Spinal cord (tissue), 10 donors: ENCODE results near the gene MARCHF9. TPM values are rescaled to one million over a fixed set of nuclear protein-coding genes. Genes with fewer than 3 reads are reported as not detected.
"Not testable (repeated sequence)": the region's sequence is repeated elsewhere in the genome, so short reads cannot be mapped to it uniquely, and the experiment has no call there.

Experiments used
- DNase-seq, 6 donors: peaks; one replicate each; pipeline versions ENCODE4 v3.0.0 to v3.0.0-alpha.2; 2013 to 2015; ENCODE audit warnings: low spot score in 6 of 6, low read depth in 4 of 6
- H3K27ac ChIP-seq: one replicate; pipeline ENCODE4 v1.5.1; 2013; ENCODE audit warnings: low read depth, low read length, control low read depth
- H3K27me3 ChIP-seq: one replicate; pipeline ENCODE4 v1.6.1; 2013; ENCODE audit warnings: low read length; ENCODE audit not compliant: control insufficient read depth, insufficient read depth
- H3K36me3 ChIP-seq: one replicate; pipeline ENCODE4 v1.6.1; 2013; ENCODE audit warnings: low read length; ENCODE audit not compliant: control insufficient read depth, insufficient read depth
- H3K4me1 ChIP-seq: one replicate; pipeline ENCODE4 v1.6.1; 2013; ENCODE audit warnings: low read length; ENCODE audit not compliant: control insufficient read depth, insufficient read depth
- H3K4me3 ChIP-seq: one replicate; pipeline ENCODE4 v1.5.1; 2013; ENCODE audit warnings: low read depth, low read length, control low read depth
- H3K9me3 ChIP-seq: one replicate; pipeline ENCODE4 v1.6.1; 2013; ENCODE audit warnings: low read length; ENCODE audit not compliant: control insufficient read depth, insufficient read depth
- WGBS: methylation state at CpG from one replicate; pipeline ENCODE4 v1.1.5; 2013; ENCODE audit warnings: missing lambda C conversion rate; ENCODE audit not compliant: insufficient coverage; 5-methylcytosine and 5-hydroxymethylcytosine counted together
- polyA plus RNA-seq, 2 donors: library from polyadenylated mRNA; unstranded; fragments of 120-200 nt; gene quantifications; one replicate each; pipeline ENCODE4 v1.2.1, GENCODE V29; 2013; ENCODE audit not compliant: insufficient read length in 2 of 2
- total RNA-seq, 2 donors: library from RNA; depleted of rRNA in 1 of 2; stranded (reverse); fragments of 120-200 nt in 1 of 2; fragments of >200 nt in 1 of 2; gene quantifications; one replicate each; pipeline versions ENCODE4 v1.2.3 to v1.2.4, GENCODE V29; 2013 to 2014
- donor health status: healthy.

MARCHF9 gene
- total and polyA plus RNA-seq, 4 donors = 13.0 to 47.7 (median 28.4) TPM

DNA sequence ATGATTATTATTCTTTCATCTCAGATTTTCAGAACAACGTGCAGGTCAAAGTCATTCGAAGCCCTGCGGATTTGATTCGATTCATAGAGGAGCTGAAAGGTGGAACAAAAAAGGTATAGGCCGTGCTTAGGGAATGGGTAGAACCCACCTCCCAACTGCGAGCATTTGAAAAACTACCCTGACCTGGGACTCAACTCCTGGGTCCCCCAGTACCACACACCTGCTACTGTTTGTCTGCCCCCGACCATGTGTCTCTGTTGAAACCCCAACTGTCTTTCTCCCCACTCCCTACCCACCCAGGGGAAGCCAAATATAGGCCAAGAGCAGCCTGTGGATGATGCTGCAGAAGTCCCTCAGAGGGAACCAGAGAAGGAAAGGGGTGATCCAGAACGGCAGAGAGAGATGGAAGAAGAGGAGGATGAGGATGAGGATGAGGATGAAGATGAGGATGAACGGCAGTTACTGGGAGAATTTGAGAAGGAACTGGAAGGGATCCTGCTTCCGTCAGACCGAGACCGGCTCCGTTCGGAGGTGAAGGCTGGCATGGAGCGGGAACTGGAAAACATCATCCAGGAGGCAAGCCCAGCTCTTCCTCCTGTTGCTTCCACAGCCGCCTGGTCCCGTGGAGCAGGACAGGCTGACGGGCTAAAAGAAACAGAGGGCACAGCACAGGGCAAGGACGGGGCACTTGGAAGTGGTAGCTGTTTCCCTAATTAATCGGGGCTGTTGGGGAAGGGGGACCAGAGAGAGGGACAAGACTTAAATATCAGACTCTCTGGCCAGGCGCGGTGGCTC, 36.9 kb upstream of the MARCHF9 start:
- 96% methylated on average over 15 of the region's 22 CpGs for WGBS
- no peaks in the 10 kb centered on the region for H3K9me3 ChIP-seq
- H3K36me3 ChIP-seq = peaks cover 76% of the 10 kb centered on the region
- H3K27me3 ChIP-seq = no peaks in the 10 kb centered on the region
- H3K4me3 ChIP-seq = no peak overlapping the region
- H3K4me1 ChIP-seq = peaks cover 3% of the 10 kb centered on the region
- no peak overlapping the region for H3K27ac ChIP-seq
- no peak for DNase-seq

GRCh38 chr12:57718641-57719528, 36.0 kb upstream of the MARCHF9 start:
- Histone ChIP-seq H3K4me3 (no peak overlapping the region), H3K4me1 (no peaks in the 10 kb centered on the region), H3K36me3 (peaks cover 71% of the 10 kb centered on the region), H3K27ac (no peak overlapping the region), H3K9me3 (no peaks in the 10 kb centered on the region), H3K27me3 (no peaks in the 10 kb centered on the region)
- DNase-seq = no peak
- over 99% methylated on average over 12 of the region's 15 CpGs for WGBS

GRCh38 chr12:57719777-57720605, 34.9 kb upstream of the MARCHF9 start:
- WGBS = 96% methylated on average over 15 of the region's 20 CpGs
- H3K27ac ChIP-seq = no peak overlapping the region
- H3K9me3 ChIP-seq = no peaks in the 10 kb centered on the region
- no peaks in the 10 kb centered on the region for H3K4me1 ChIP-seq
- peaks cover 5% of the 10 kb centered on the region for H3K27me3 ChIP-seq
- no peak for DNase-seq
- H3K4me3 ChIP-seq = no peak overlapping the region
- H3K36me3 ChIP-seq = peaks cover 63% of the 10 kb centered on the region

GRCh38 chr12:57720606-57721595, 34.0 kb upstream of the MARCHF9 start:
- WGBS = 85% methylated on average over 4 of the region's 11 CpGs
- H3K27me3 ChIP-seq = peaks cover 8% of the 10 kb centered on the region
- no peak overlapping the region for H3K4me3 ChIP-seq
- no peak overlapping the region for H3K27ac ChIP-seq
- H3K4me1 ChIP-seq = peaks cover 7% of the 10 kb centered on the region
- peaks cover 63% of the 10 kb centered on the region for H3K36me3 ChIP-seq
- no peaks in the 10 kb centered on the region for H3K9me3 ChIP-seq
- no peak for DNase-seq

- 100% methylated on average over 8 of the region's 16 CpGs for WGBS
- not testable (repeated sequence) for H3K4me3 ChIP-seq, H3K27ac ChIP-seq, H3K9me3 ChIP-seq, DNase-seq
- Histone ChIP-seq H3K27me3 (peaks cover 16% of the 10 kb centered on the region), H3K4me1 (peaks cover 17% of the 10 kb centered on the region), H3K36me3 (peaks cover 60% of the 10 kb centered on the region)
These were observed 32.9 kb upstream of the MARCHF9 start for GRCh38 chr12:57721846-57722608.

DNA sequence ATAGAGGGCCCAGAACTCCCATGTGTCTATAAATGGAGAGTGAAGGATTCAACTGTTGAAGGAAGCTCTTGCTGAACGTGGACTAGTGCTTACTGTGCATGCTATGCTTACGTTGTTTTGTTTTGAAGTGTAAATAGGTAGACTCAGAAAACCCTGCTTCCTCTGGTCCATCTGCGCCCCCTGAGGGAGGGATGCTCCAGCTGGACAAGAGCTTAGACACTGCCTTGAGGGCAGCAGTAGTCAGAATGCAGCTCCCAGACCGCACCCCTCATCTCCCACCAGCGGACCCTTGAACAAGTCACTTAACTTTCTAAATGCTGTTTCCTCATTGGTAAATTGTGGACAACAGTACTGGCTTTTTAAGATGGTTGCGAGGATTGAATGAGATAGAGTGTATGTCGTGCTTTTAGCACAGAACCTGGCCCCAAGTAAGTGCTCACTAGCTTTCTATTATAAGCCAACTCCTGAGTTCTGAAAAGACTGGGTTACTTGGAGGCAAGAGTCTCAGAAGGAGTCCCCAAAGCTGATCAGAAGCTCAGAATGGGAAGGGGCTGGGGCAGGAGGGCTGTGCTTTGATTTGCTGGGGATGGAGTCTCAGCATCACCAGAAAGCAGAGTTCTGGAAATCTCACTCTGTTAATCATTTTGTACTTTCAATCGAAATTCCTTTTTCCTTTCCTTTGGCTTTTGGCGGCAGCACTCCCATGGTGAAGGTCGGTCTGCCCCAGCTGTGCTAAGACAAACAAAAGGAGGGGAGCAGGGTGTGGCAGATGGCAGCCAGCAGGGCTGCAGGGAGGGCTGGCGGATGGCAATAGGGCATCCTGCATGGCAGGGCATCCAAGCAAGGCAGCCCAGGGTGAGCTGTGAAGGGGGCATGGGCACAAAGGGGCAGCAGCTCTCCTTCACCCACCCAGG, 31.9 kb upstream of the MARCHF9 start:
- Histone ChIP-seq H3K4me3 (no peak overlapping the region), H3K27me3 (peaks cover 26% of the 10 kb centered on the region), H3K9me3 (no peaks in the 10 kb centered on the region), H3K36me3 (peaks cover 63% of the 10 kb centered on the region), H3K27ac (no peak overlapping the region), H3K4me1 (peaks cover 24% of the 10 kb centered on the region)
- 54% methylated on average over 3 of the region's 11 CpGs for WGBS
- DNase-seq = no peak

DNA sequence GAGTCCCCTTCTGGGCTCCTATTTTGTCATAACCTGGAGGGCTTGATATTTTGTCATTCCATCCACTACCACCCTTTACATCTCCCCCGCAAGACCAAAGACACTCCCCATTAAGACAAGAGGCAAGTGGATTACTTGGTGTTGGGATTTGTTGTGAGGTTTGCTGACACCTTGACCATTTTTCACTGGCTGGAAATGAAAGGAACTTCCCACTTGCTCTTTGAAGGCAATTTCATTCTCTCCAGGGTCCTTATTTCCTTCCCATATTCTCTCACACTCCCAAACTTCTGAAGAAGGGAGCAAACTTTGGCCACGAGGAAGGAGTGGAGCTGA, 31.3 kb upstream of the MARCHF9 start:
- H3K4me3 ChIP-seq = no peak overlapping the region
- H3K9me3 ChIP-seq = no peaks in the 10 kb centered on the region
- peaks cover 63% of the 10 kb centered on the region for H3K36me3 ChIP-seq
- peaks cover 24% of the 10 kb centered on the region for H3K4me1 ChIP-seq
- H3K27ac ChIP-seq = no peak overlapping the region
- DNase-seq = no peak
- peaks cover 27% of the 10 kb centered on the region for H3K27me3 ChIP-seq
- WGBS = no CpG with 5 or more reads among the region's 2 CpGs
